ENCODE data around the gene ZFAND3.
"Not testable (repeated sequence)": the region's sequence is repeated elsewhere in the genome, so short reads cannot be mapped to it uniquely, and the experiment has no call there.

The ZFAND3 gene

GRCh38 chr6:37982317-37982716 is 162.8 kb downstream of the ZFAND3 start:
- H3K4me3 ChIP-seq (ENCODE audit: low read length) = no peak overlapping the region
- no peaks in the 10 kb centered on the region for H3K4me1 ChIP-seq (ENCODE audit: control insufficient read depth, insufficient read depth, low read length)
- H3K27me3 ChIP-seq (ENCODE audit: control insufficient read depth, insufficient read depth, low read length) = no peaks in the 10 kb centered on the region

DNA sequence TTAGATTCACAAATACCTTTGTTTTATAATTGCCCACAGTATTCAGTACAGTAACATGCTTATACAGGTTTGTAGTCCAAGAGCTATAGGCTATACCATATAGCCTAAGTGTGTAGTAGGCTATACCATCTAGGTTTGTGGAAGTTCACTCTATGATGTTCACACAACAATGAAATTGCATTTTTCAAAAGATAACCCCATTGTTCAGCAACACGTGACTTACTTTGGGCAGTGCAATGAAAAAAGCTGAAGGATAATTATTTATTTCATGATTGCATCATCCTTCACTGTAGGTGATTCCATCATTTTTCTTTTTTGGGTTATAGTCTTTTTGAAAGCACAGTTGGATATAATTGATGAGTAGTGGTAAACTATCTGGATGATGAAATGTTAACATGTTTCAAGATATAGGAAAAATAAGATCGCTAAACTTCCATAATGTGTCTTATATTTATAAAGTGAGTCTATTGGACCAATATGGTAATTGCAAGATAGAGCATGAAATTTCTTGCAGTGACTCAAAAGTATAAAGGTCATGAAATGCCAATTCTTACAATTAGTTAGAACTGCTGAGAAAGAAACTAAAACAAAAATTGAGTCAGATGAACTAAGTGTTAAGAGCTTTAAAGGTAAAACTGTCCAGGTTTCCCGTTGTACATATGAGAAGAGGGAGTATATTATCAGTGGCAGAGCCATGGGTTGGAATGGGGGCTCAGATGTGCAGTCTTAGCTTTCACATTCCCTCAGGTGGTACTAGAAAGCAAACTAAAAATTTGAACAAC is 164.4 kb downstream of the ZFAND3 start:
- H3K4me1 ChIP-seq (ENCODE audit: control insufficient read depth, insufficient read depth, low read length) = peaks cover 8% of the 10 kb centered on the region

More at GRCh38 chr6:37982317-37982716, 162.8 kb downstream of the ZFAND3 start:
- no peak overlapping the region for H3K9ac ChIP-seq (ENCODE audit: low read length)
- no peak overlapping the region for H3K27ac ChIP-seq (ENCODE audit: low read depth, low read length)
- H3K36me3 ChIP-seq (ENCODE audit: control insufficient read depth, insufficient read depth, low read length) = no peaks in the 10 kb centered on the region

DNA sequence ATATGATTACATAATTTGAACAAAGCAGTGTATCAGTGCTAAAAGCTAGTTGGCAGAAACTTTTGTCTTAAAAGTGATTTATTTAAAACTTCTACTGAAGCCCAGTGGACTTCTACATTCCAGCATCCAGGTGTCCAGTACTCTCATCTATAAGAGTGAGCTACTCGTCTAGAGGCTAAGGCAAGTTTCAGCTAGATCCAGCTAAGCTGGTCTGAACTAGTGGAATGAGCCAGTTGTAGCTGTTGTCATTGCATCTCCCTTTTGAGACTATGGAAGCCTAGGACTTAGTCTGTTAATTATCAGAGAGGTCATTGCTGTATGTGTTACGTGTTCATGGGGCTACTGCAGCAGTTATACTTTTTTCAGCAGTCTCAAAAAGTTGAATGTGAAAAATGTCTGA is 165.1 kb downstream of the ZFAND3 start:
- Histone ChIP-seq H3K4me1 (ENCODE audit: control insufficient read depth, insufficient read depth, low read length) (peaks cover 10% of the 10 kb centered on the region), H3K9ac (ENCODE audit: low read length) (no peak overlapping the region), H3K27ac (ENCODE audit: low read depth, low read length) (no peak overlapping the region), H3K36me3 (ENCODE audit: control insufficient read depth, insufficient read depth, low read length) (no peaks in the 10 kb centered on the region), H3K27me3 (ENCODE audit: control insufficient read depth, insufficient read depth, low read length) (no peaks in the 10 kb centered on the region), H3K4me3 (ENCODE audit: low read length) (no peak overlapping the region)

More for the DNA sequence above, 164.4 kb downstream of the ZFAND3 start:
- Histone ChIP-seq H3K27ac (ENCODE audit: low read depth, low read length) (no peak overlapping the region), H3K36me3 (ENCODE audit: control insufficient read depth, insufficient read depth, low read length) (no peaks in the 10 kb centered on the region), H3K9ac (ENCODE audit: low read length) (no peak overlapping the region), H3K27me3 (ENCODE audit: control insufficient read depth, insufficient read depth, low read length) (no peaks in the 10 kb centered on the region), H3K4me3 (ENCODE audit: low read length) (no peak overlapping the region)

DNA sequence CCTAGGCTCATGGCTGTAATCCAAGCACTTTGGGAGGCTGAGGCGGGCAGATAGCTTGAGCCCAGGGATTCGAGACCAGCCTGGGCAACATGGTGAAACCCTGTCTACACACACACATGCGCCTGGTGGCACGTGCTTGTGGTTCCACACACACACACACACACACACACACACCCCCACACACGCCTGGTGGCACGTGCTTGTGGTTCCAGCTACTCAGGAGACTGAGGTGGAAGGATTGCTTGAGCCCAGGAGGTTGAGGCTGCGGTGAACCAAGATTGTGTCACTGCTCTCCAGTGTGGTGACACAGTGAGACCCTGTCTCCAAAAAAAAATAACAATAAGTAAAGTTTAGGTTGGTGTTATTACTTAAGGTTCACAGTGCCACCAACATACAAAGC is 165.8 kb downstream of the ZFAND3 start:
- Histone ChIP-seq H3K4me3 (ENCODE audit: low read length) (no peak overlapping the region), H3K27ac (ENCODE audit: low read depth, low read length) (no peak overlapping the region), H3K36me3 (ENCODE audit: control insufficient read depth, insufficient read depth, low read length) (no peaks in the 10 kb centered on the region), H3K27me3 (ENCODE audit: control insufficient read depth, insufficient read depth, low read length) (no peaks in the 10 kb centered on the region), H3K4me1 (ENCODE audit: control insufficient read depth, insufficient read depth, low read length) (peaks cover 15% of the 10 kb centered on the region), H3K9ac (ENCODE audit: low read length) (no peak overlapping the region)

GRCh38 chr6:37987018-37987417 is 167.5 kb downstream of the ZFAND3 start:
- no peaks in the 10 kb centered on the region for H3K27me3 ChIP-seq (ENCODE audit: control insufficient read depth, insufficient read depth, low read length)
- no peak overlapping the region for H3K9ac ChIP-seq (ENCODE audit: low read length)
- no peaks in the 10 kb centered on the region for H3K36me3 ChIP-seq (ENCODE audit: control insufficient read depth, insufficient read depth, low read length)
- no peak overlapping the region for H3K27ac ChIP-seq (ENCODE audit: low read depth, low read length)
- peaks cover 23% of the 10 kb centered on the region for H3K4me1 ChIP-seq (ENCODE audit: control insufficient read depth, insufficient read depth, low read length)
- H3K4me3 ChIP-seq (ENCODE audit: low read length) = no peak overlapping the region

DNA sequence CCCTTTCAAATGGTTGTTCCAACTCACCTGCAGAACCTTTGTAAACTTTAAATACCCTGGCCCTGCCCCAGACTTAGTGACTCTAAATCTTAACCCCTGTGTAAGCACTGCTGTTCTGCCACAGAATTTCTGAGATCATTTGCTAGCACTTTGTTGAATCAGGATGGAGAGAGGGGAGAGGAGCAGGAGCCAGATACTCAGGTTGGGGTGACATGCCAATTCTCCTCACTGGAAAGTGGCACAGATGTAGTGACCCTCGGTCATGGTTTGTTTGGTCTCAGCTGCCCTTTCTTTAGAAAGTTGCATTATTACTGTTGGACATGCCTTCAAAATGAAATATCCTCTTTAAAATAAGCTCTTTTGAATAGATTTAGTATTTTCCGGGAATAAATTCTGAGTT is 168.0 kb downstream of the ZFAND3 start:
- Histone ChIP-seq H3K36me3 (ENCODE audit: control insufficient read depth, insufficient read depth, low read length) (no peaks in the 10 kb centered on the region), H3K4me1 (ENCODE audit: control insufficient read depth, insufficient read depth, low read length) (peaks cover 24% of the 10 kb centered on the region), H3K27me3 (ENCODE audit: control insufficient read depth, insufficient read depth, low read length) (no peaks in the 10 kb centered on the region), H3K9ac (ENCODE audit: low read length) (no peak overlapping the region), H3K27ac (ENCODE audit: low read depth, low read length) (no peak overlapping the region), H3K4me3 (ENCODE audit: low read length) (no peak overlapping the region)

DNA sequence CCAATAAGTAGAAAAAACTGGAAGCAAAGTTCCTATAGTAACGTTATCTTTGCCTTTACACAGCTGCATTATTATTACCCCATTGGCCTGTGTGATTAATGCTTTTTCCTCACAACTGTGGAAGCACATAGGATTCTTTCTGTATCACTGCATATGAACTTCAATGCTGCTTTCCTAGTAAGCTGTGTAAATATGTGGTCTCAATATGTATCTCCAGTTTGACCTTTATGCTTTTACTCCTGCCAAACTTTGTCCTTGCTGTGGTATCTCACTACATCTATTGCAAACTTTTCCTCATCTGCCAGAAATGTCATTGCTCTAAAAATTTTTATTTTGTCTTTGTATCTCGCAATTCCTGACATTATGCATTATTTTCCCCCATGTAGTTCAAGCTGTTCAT is 168.6 kb downstream of the ZFAND3 start:
- H3K27ac ChIP-seq (ENCODE audit: low read depth, low read length) = no peak overlapping the region
- H3K4me1 ChIP-seq (ENCODE audit: control insufficient read depth, insufficient read depth, low read length) = peaks cover 24% of the 10 kb centered on the region
- H3K27me3 ChIP-seq (ENCODE audit: control insufficient read depth, insufficient read depth, low read length) = no peaks in the 10 kb centered on the region
- H3K36me3 ChIP-seq (ENCODE audit: control insufficient read depth, insufficient read depth, low read length) = no peaks in the 10 kb centered on the region
- no peak overlapping the region for H3K4me3 ChIP-seq (ENCODE audit: low read length)
- H3K9ac ChIP-seq (ENCODE audit: low read length) = no peak overlapping the region

DNA sequence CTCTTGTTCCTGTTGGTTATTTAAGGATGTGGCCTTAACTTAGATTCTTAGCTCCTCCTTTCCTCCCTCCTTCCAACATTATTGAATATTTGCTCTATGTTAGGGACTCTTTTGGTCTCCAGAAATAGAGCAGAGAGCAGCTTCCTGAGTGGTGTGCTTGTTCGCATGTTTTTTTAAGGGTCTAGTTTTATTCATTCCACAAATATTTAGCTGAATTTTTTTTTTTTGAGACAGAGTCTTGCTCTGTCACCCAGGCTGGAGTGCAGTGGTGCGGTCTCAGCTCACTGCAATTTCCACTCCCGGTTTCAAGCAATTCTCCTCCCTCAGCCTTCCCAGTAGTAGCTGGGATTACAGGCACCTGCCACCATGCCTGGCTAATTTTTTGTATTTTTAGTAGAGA is 169.2 kb downstream of the ZFAND3 start:
- H3K9ac ChIP-seq (ENCODE audit: low read length) = no peak overlapping the region
- no peak overlapping the region for H3K4me3 ChIP-seq (ENCODE audit: low read length)
- H3K4me1 ChIP-seq (ENCODE audit: control insufficient read depth, insufficient read depth, low read length) = peaks cover 24% of the 10 kb centered on the region
- no peaks in the 10 kb centered on the region for H3K27me3 ChIP-seq (ENCODE audit: control insufficient read depth, insufficient read depth, low read length)
- no peaks in the 10 kb centered on the region for H3K36me3 ChIP-seq (ENCODE audit: control insufficient read depth, insufficient read depth, low read length)
- no peak overlapping the region for H3K27ac ChIP-seq (ENCODE audit: low read depth, low read length)

DNA sequence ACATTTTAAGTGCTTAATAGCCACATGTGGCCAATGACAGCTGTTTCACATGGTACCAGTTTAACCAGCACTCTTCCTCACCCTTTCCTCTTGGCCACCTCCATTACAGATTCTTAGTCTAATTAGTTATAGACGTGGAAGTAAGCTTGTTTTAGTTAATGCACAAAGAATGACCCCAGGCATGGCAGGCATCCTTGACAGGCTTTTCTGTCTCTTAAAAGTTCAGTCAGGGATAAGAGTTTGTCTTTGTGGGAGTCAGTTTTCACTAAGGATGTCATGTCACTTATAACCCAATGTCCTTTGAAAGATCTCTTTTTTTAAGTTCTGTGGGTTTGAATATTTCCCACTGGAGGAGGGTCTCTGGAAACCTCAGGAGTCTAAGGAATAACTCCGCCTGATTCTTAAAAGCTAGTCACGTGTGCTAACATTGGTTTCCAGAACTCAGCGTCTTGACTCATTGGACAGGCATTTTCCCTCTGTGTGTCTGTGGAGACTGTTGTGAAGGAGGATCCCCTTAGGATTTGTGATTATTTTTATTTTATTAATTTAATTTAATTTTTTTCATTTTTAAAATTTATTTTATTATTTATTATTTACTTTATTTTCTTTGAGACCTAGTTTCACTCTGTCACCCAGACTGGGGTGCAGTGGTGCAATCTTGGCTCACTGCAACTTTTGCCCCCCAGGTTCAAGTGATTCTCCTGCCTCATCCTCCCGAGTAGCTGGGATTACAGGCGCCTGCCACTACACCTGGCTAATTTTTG is 171.4 kb downstream of the ZFAND3 start:
- no peaks in the 10 kb centered on the region for H3K27me3 ChIP-seq (ENCODE audit: control insufficient read depth, insufficient read depth, low read length)
- peaks cover 24% of the 10 kb centered on the region for H3K4me1 ChIP-seq (ENCODE audit: control insufficient read depth, insufficient read depth, low read length)
- peak overlapping the region; percentile 4 for H3K27ac ChIP-seq (ENCODE audit: low read depth, low read length)
- H3K9ac ChIP-seq (ENCODE audit: low read length) = no peak overlapping the region
- no peaks in the 10 kb centered on the region for H3K36me3 ChIP-seq (ENCODE audit: control insufficient read depth, insufficient read depth, low read length)
- no peak overlapping the region for H3K4me3 ChIP-seq (ENCODE audit: low read length)

DNA sequence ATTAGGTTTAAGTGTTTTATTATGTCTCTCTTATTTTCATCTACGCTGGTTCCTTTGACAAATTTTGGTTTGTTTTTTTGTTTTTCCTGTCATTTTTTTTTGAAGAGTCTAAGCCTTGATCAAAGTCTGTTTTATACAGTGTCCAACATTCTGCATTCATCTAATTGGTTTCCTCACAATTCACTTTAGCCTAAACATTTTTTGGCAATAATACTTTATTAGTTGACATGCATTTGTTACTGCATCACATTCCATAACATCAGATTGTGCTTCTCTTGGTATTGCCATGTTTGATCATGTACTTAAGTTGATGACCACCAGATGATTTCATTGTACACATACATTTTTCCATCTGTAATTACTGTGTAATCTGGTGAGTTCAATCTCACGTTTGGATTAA is 173.2 kb downstream of the ZFAND3 start:
- no peak overlapping the region for H3K9ac ChIP-seq (ENCODE audit: low read length)
- H3K27me3 ChIP-seq (ENCODE audit: control insufficient read depth, insufficient read depth, low read length) = no peaks in the 10 kb centered on the region
- H3K27ac ChIP-seq (ENCODE audit: low read depth, low read length) = no peak overlapping the region
- no peak overlapping the region for H3K4me3 ChIP-seq (ENCODE audit: low read length)
- H3K36me3 ChIP-seq (ENCODE audit: control insufficient read depth, insufficient read depth, low read length) = no peaks in the 10 kb centered on the region
- H3K4me1 ChIP-seq (ENCODE audit: control insufficient read depth, insufficient read depth, low read length) = peaks cover 24% of the 10 kb centered on the region

- not testable (repeated sequence) for H3K36me3 ChIP-seq (ENCODE audit: control insufficient read depth, insufficient read depth, low read length); H3K4me3 ChIP-seq (ENCODE audit: low read length); H3K27me3 ChIP-seq (ENCODE audit: control insufficient read depth, insufficient read depth, low read length); H3K9ac ChIP-seq (ENCODE audit: low read length); H3K27ac ChIP-seq (ENCODE audit: low read depth, low read length)
- peaks cover 21% of the 10 kb centered on the region for H3K4me1 ChIP-seq (ENCODE audit: control insufficient read depth, insufficient read depth, low read length)
Measured at GRCh38 chr6:37993194-37993593, 173.7 kb downstream of the ZFAND3 start.

- Histone ChIP-seq H3K36me3 (ENCODE audit: control insufficient read depth, insufficient read depth, low read length) (no peaks in the 10 kb centered on the region), H3K4me1 (ENCODE audit: control insufficient read depth, insufficient read depth, low read length) (peaks cover 17% of the 10 kb centered on the region), H3K27me3 (ENCODE audit: control insufficient read depth, insufficient read depth, low read length) (no peaks in the 10 kb centered on the region), H3K9ac (ENCODE audit: low read length) (no peak overlapping the region), H3K27ac (ENCODE audit: low read depth, low read length) (no peak overlapping the region), H3K4me3 (ENCODE audit: low read length) (no peak overlapping the region)
Measured at GRCh38 chr6:37993596-37993995, 174.1 kb downstream of the ZFAND3 start.

- H3K4me1 ChIP-seq (ENCODE audit: control insufficient read depth, insufficient read depth, low read length) = peaks cover 16% of the 10 kb centered on the region
- H3K27me3 ChIP-seq (ENCODE audit: control insufficient read depth, insufficient read depth, low read length) = no peaks in the 10 kb centered on the region
- H3K9ac ChIP-seq (ENCODE audit: low read length) = no peak overlapping the region
- no peak overlapping the region for H3K27ac ChIP-seq (ENCODE audit: low read depth, low read length)
- H3K36me3 ChIP-seq (ENCODE audit: control insufficient read depth, insufficient read depth, low read length) = no peaks in the 10 kb centered on the region
- H3K4me3 ChIP-seq (ENCODE audit: low read length) = no peak overlapping the region
Measured at GRCh38 chr6:37994223-37994622, 174.7 kb downstream of the ZFAND3 start.
